Gastrocnemius medialis (tissue), 4 donors: ENCODE measurements around the gene GIN1.

Experiments
- POLR2A ChIP-seq, 2 donors: fragments of 450-650 bp; IDR thresholded peaks; one replicate each; pipeline ENCODE4 v1.6.1; 2017; ENCODE audit warnings: antibody characterized with exemption in 2 of 2, mild to moderate bottlenecking in 2 of 2, moderate library complexity in 2 of 2
- TF ChIP-seq, protein P1 (sequence below), 5 experiments: fragments of 450-650 bp in 3 of 5; fragments of 200-600 bp in 2 of 5; sonication (generic) in 2 of 5; IDR thresholded peaks in 4 of 5; conservative IDR thresholded peaks in 1 of 5; 1 replicate in 4 of 5; 2 replicates in 1 of 5; pipeline ENCODE4 v1.5.1; 2016 to 2019; ENCODE audit warnings: antibody characterized with exemption in 5 of 5, mild to moderate bottlenecking in 3 of 5, moderate library complexity in 3 of 5

- TF ChIP-seq, protein P1, sequence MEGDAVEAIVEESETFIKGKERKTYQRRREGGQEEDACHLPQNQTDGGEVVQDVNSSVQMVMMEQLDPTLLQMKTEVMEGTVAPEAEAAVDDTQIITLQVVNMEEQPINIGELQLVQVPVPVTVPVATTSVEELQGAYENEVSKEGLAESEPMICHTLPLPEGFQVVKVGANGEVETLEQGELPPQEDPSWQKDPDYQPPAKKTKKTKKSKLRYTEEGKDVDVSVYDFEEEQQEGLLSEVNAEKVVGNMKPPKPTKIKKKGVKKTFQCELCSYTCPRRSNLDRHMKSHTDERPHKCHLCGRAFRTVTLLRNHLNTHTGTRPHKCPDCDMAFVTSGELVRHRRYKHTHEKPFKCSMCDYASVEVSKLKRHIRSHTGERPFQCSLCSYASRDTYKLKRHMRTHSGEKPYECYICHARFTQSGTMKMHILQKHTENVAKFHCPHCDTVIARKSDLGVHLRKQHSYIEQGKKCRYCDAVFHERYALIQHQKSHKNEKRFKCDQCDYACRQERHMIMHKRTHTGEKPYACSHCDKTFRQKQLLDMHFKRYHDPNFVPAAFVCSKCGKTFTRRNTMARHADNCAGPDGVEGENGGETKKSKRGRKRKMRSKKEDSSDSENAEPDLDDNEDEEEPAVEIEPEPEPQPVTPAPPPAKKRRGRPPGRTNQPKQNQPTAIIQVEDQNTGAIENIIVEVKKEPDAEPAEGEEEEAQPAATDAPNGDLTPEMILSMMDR (IDR thresholded peaks at IDR 0.05 in 4 of 5, conservative IDR thresholded peaks at IDR 0.05 in 1 of 5), result no peak
- TF ChIP-seq POLR2A (IDR thresholded peaks at IDR 0.05), result no peak
Measured at GRCh38 chr5:103138202-103138690, 18.3 kb upstream of the GIN1 start.
